Esophagus muscularis mucosa (tissue), 4 donors: ENCODE results near the gene EIF4A2.

ENCODE experiments used
- CTCF ChIP-seq, 3 experiments: fragments of 200-600 bp in 2 of 3; fragments of 450-650 bp in 1 of 3; sonication (generic) in 2 of 3; IDR thresholded peaks; one replicate each; pipeline ENCODE4 v1.5.1; 2017 to 2019; ENCODE audit warnings: antibody characterized with exemption in 3 of 3, mild to moderate bottlenecking in 2 of 3, moderate library complexity in 1 of 3
- EP300 ChIP-seq: sonication (generic); formaldehyde crosslinking; IDR thresholded peaks from one replicate; pipeline ENCODE4 v1.6.1; 2017; ENCODE audit warnings: antibody characterized with exemption
- POLR2A ChIP-seq: fragments of 450-650 bp; IDR thresholded peaks from one replicate; pipeline ENCODE4 v1.6.1; 2017; ENCODE audit warnings: antibody characterized with exemption, moderate library complexity, mild to moderate bottlenecking, low read depth

- TF ChIP-seq POLR2A (no peak), CTCF (IDR thresholded peaks at IDR 0.05) (no peak), EP300 (no peak)
Observed at GRCh38 chr3:186772701-186773417, 10.5 kb upstream of the EIF4A2 start.
